ENCODE results near the gene CSRP3.

The CSRP3 gene

GRCh38 chr11:19237813-19238212 lies 36.0 kb upstream of the CSRP3 start:
- TF ChIP-seq GATA1 (IDR thresholded peaks at IDR 0.05; ENCODE audit: low read depth, low read length), result no peak
- no peak for TF ChIP-seq POLR2A (IDR thresholded peaks at IDR 0.05; ENCODE audit: low read length)

GRCh38 chr11:19237381-19237780 lies 35.6 kb upstream of the CSRP3 start:
- DNase-seq, result no peak
- TF ChIP-seq GATA1 (IDR thresholded peaks at IDR 0.05; ENCODE audit: low read depth, low read length) (no peak), POLR2A (IDR thresholded peaks at IDR 0.05; ENCODE audit: low read length) (no peak)

More at GRCh38 chr11:19237813-19238212, 36.0 kb upstream of the CSRP3 start:
- peak in 1 of 2 experiments; percentile 4 for DNase-seq

GRCh38 chr11:19234231-19234817 lies 32.5 kb upstream of the CSRP3 start:
- DNase-seq, result no peak
- TF ChIP-seq POLR2A (IDR thresholded peaks at IDR 0.05; ENCODE audit: low read length) (peak; percentile 41), GATA1 (IDR thresholded peaks at IDR 0.05; ENCODE audit: low read depth, low read length) (no peak)

- DNase-seq, result no peak
- no peak for TF ChIP-seq GATA1 (IDR thresholded peaks at IDR 0.05; ENCODE audit: low read depth, low read length)
- peak; percentile 32 for TF ChIP-seq POLR2A (IDR thresholded peaks at IDR 0.05; ENCODE audit: low read length)
Observed at GRCh38 chr11:19232910-19233503, 31.2 kb upstream of the CSRP3 start.

GRCh38 chr11:19229671-19230070 lies 27.9 kb upstream of the CSRP3 start:
- TF ChIP-seq POLR2A (IDR thresholded peaks at IDR 0.05; ENCODE audit: low read length) (no peak), GATA1 (IDR thresholded peaks at IDR 0.05; ENCODE audit: low read depth, low read length) (no peak)
- no peak for DNase-seq

- TF ChIP-seq GATA1 (IDR thresholded peaks at IDR 0.05; ENCODE audit: low read depth, low read length) (no peak), POLR2A (IDR thresholded peaks at IDR 0.05; ENCODE audit: low read length) (peak; percentile 20)
- DNase-seq, result no peak
Observed at GRCh38 chr11:19228968-19229367, 27.2 kb upstream of the CSRP3 start.

- TF ChIP-seq GATA1 (IDR thresholded peaks at IDR 0.05; ENCODE audit: low read depth, low read length), result no peak
- TF ChIP-seq POLR2A (IDR thresholded peaks at IDR 0.05; ENCODE audit: low read length), result no peak
- no peak for DNase-seq
Observed at GRCh38 chr11:19226378-19227195, 24.8 kb upstream of the CSRP3 start.

- TF ChIP-seq POLR2A (IDR thresholded peaks at IDR 0.05; ENCODE audit: low read length) (no peak), GATA1 (IDR thresholded peaks at IDR 0.05; ENCODE audit: low read depth, low read length) (no peak)
Observed at GRCh38 chr11:19225581-19225980, 23.8 kb upstream of the CSRP3 start.

GRCh38 chr11:19225123-19225522 lies 23.3 kb upstream of the CSRP3 start:
- no peak for DNase-seq
- TF ChIP-seq POLR2A (IDR thresholded peaks at IDR 0.05; ENCODE audit: low read length) (peak; percentile 3), GATA1 (IDR thresholded peaks at IDR 0.05; ENCODE audit: low read depth, low read length) (no peak)

More at GRCh38 chr11:19225581-19225980, 23.8 kb upstream of the CSRP3 start:
- no peak for DNase-seq

GRCh38 chr11:19220903-19221724 lies 19.3 kb upstream of the CSRP3 start:
- DNase-seq, result no peak

GRCh38 chr11:19218786-19219460 lies 17.1 kb upstream of the CSRP3 start:
- DNase-seq, result no peak
- no peak for TF ChIP-seq GATA1 (IDR thresholded peaks at IDR 0.05; ENCODE audit: low read depth, low read length)
- TF ChIP-seq POLR2A (IDR thresholded peaks at IDR 0.05; ENCODE audit: low read length), result no peak

More at GRCh38 chr11:19220903-19221724, 19.3 kb upstream of the CSRP3 start:
- TF ChIP-seq GATA1 (IDR thresholded peaks at IDR 0.05; ENCODE audit: low read depth, low read length) (no peak), POLR2A (IDR thresholded peaks at IDR 0.05; ENCODE audit: low read length) (no peak)

- TF ChIP-seq GATA1 (IDR thresholded peaks at IDR 0.05; ENCODE audit: low read depth, low read length) (no peak), POLR2A (IDR thresholded peaks at IDR 0.05; ENCODE audit: low read length) (no peak)
- DNase-seq, result no peak
Observed at GRCh38 chr11:19218216-19218615, 16.4 kb upstream of the CSRP3 start.
